GM18907 (cell line): Measurements from ENCODE around the gene MINDY4.

Experiments used
- ATAC-seq: cut with Tn5 transposase; IDR thresholded peaks from one replicate; pipeline ENCODE4 v1.9.1; 2021; ENCODE audit warnings: mild to moderate bottlenecking, moderate library complexity; ENCODE audit not compliant: unreplicated experiment

Gene MINDY4

GRCh38 chr7:30770845-30771173 is 408 bp upstream of the MINDY4 start:
- ATAC-seq = no peak

GRCh38 chr7:30771880-30772425 is 736 bp downstream of the MINDY4 start:
- ATAC-seq = peak; percentile 17

- ATAC-seq = no peak
Observed at GRCh38 chr7:30772984-30773383, 1.8 kb downstream of the MINDY4 start.

GRCh38 chr7:30775992-30776391 is 4.8 kb downstream of the MINDY4 start:
- no peak for ATAC-seq

- ATAC-seq = no peak
Observed at GRCh38 chr7:30776971-30777370, 5.8 kb downstream of the MINDY4 start.

- ATAC-seq = no peak
Observed at GRCh38 chr7:30778255-30779025, 7.2 kb downstream of the MINDY4 start.

- no peak for ATAC-seq
Observed at GRCh38 chr7:30779574-30779973, 8.4 kb downstream of the MINDY4 start.

- ATAC-seq = no peak
Observed at GRCh38 chr7:30780941-30781340, 9.7 kb downstream of the MINDY4 start.

GRCh38 chr7:30782690-30783089 is 11.5 kb downstream of the MINDY4 start:
- ATAC-seq = no peak

GRCh38 chr7:30785786-30786185 is 14.6 kb downstream of the MINDY4 start:
- no peak for ATAC-seq

GRCh38 chr7:30787486-30787885 is 16.3 kb downstream of the MINDY4 start:
- no peak for ATAC-seq

- no peak for ATAC-seq
Observed at GRCh38 chr7:30788640-30789333, 17.6 kb downstream of the MINDY4 start.

- ATAC-seq = no peak
Observed at GRCh38 chr7:30789334-30789711, 18.1 kb downstream of the MINDY4 start.

- no peak for ATAC-seq
Observed at GRCh38 chr7:30790356-30790755, 19.1 kb downstream of the MINDY4 start.

GRCh38 chr7:30791114-30791513 is 19.9 kb downstream of the MINDY4 start:
- no peak for ATAC-seq

- ATAC-seq = peak; percentile 26
Observed at GRCh38 chr7:30795161-30795948, 24.1 kb downstream of the MINDY4 start.

GRCh38 chr7:30796105-30796869 is 25.1 kb downstream of the MINDY4 start:
- ATAC-seq = peak; percentile 23

- no peak for ATAC-seq
Observed at GRCh38 chr7:30797176-30798040, 26.2 kb downstream of the MINDY4 start.

- peak; percentile 88 for ATAC-seq
Observed at GRCh38 chr7:30799206-30799975, 28.2 kb downstream of the MINDY4 start.
